Vagina (tissue), 2 donors: ENCODE measurements around the gene LMBRD1.

Experiments
- CTCF ChIP-seq, 3 experiments: fragments of 450-650 bp in 2 of 3; fragments of 200-600 bp in 1 of 3; sonication (generic) in 1 of 3; IDR thresholded peaks; one replicate each; pipeline ENCODE4 v1.5.1; 2017 to 2019; ENCODE audit warnings: antibody characterized with exemption in 3 of 3, mild to moderate bottlenecking in 2 of 3, moderate library complexity in 2 of 3
- POLR2A ChIP-seq, 2 donors: fragments of 450-650 bp; IDR thresholded peaks; one replicate each; pipeline ENCODE4 v1.6.1; 2017; ENCODE audit warnings: antibody characterized with exemption in 2 of 2, mild to moderate bottlenecking in 2 of 2, moderate library complexity in 2 of 2

GRCh38 chr6:69796073-69796641, 653 bp downstream of the LMBRD1 start:
- no peak for TF ChIP-seq CTCF (IDR thresholded peaks at IDR 0.05)
- peak in 1 of 2 donors; percentile 20 for TF ChIP-seq POLR2A (IDR thresholded peaks at IDR 0.05)
